Prostate gland (tissue), 2 donors: ENCODE results near the gene SLC35B4.

Experiments used
- CTCF ChIP-seq, 4 experiments: fragments of 200-600 bp in 2 of 4; fragments of 450-650 bp in 2 of 4; sonication (generic) in 2 of 4; IDR thresholded peaks; 1 replicate in 3 of 4; 2 replicates in 1 of 4; pipeline ENCODE4 v1.5.1; 2016 to 2019; ENCODE audit warnings: antibody characterized with exemption in 4 of 4, mild to moderate bottlenecking in 2 of 4, moderate library complexity in 2 of 4
- POLR2A ChIP-seq: fragments of 450-650 bp; IDR thresholded peaks from one replicate; pipeline ENCODE4 v1.6.1; 2016; ENCODE audit warnings: antibody characterized with exemption, mild to moderate bottlenecking
- POLR2AphosphoS5 ChIP-seq: sonication (generic); formaldehyde crosslinking; IDR thresholded peaks from one replicate; pipeline ENCODE4 v1.6.1; 2017; ENCODE audit warnings: antibody characterized with exemption

DNA sequence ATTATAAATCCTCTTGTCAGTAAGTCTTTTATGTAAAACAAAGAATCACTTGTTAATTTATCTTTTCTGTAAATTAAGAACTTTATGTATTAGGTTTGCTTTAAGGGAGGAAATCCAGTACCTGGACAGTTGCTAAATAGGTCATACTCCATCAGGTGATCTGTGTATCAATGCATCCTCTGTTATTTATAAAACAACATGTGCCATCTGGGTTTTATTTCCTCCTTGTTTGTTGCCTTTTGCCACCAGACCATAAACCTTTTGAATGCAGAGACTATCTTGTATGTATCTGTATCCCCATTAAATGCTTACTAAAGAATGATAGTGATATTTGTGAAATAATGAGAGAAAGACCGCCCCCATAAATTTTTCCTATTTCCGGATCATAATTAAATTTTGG lies 70.0 kb downstream of the SLC35B4 start:
- TF ChIP-seq CTCF (IDR thresholded peaks at IDR 0.05) (no peak), POLR2A (no peak), POLR2AphosphoS5 (no peak)
